Urinary bladder (tissue), 4 donors: Measurements from ENCODE around the gene CAPN5. TPM values are rescaled to one million over a fixed set of nuclear protein-coding genes. Genes with fewer than 3 reads are reported as not detected.

ENCODE experiments used
- DNase-seq: peaks from one replicate; pipeline ENCODE4 v3.0.0-alpha.2; 2015; ENCODE audit errors: extremely low spot score
- H3K27ac ChIP-seq: one replicate; pipeline ENCODE4 v1.5.1; 2013; ENCODE audit warnings: low read depth, mild to moderate bottlenecking, moderate library complexity
- H3K36me3 ChIP-seq: one replicate; pipeline ENCODE4 v1.6.1; 2013; ENCODE audit warnings: mild to moderate bottlenecking, moderate library complexity; ENCODE audit not compliant: insufficient read depth
- H3K4me1 ChIP-seq: one replicate; pipeline ENCODE4 v1.6.1; 2013; ENCODE audit warnings: mild to moderate bottlenecking, moderate library complexity; ENCODE audit not compliant: insufficient read depth
- H3K4me3 ChIP-seq: one replicate; pipeline ENCODE4 v1.5.1; 2013; ENCODE audit warnings: low read depth, low read length
- WGBS: extraction: QIAGEN DNeasy Blood & Tissue Kit; methylation state at CpG from one replicate; pipeline ENCODE4 v1.1.7; 2013; 5-methylcytosine and 5-hydroxymethylcytosine counted together
- polyA plus RNA-seq: library from polyadenylated mRNA; stranded (reverse); fragments of 200-250 nt; gene quantifications from one replicate; pipeline ENCODE4 v1.2.3, GENCODE V29; 2013
- total RNA-seq: library from RNA; depleted of rRNA; stranded (reverse); fragments of >200 nt; gene quantifications from one replicate; pipeline ENCODE4 v1.2.3, GENCODE V29; 2014
- donor health status: healthy with polysubstance abuse.
- donor health status: healthy.

Gene CAPN5
- total and polyA plus RNA-seq, 2 donors: 14.8 to 17.8 TPM

DNA sequence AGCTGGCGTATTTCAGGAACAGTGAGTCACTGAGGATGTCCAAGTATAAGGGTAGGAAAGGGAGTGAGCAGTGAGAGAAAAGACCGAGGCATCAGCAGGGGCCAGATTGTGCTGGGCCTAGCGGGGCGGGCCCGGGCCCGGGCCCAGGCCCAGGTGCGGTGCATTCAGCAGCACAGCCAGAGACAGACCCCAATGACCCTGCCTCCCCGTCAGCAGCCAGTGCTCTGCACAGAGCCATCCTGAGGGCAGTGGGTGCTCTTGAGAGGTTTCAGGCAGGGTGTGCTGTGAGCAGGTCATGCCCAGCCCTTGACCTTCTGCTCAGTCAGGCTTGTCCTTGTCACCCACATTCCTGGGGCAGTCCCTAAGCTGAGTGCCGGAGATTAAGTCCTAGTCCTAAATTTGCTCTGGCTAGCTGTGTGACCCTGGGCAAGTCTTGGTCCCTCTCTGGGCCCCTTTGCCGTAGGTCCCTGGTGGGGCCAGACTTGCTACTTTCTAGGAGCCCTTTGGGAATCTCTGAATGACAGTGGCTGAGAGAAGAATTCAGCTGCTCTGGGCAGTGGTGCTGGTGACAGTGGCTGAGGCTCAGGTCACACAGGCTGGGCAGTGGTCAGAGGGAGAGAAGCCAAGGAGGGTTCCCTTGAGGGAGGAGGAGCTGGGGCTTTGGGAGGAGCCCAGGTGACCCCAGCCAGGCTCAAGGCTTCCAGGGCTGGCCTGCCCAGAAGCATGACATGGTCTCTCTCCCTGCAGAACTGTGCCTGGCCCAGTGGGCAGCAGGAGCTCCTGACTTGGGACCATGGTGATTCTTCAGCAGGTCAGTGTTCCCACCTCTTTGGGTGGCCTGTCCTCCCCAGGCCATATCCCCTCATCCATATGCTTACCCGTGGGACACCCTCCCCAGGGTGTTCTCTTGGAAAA is 63.3 kb downstream of the CAPN5 start:
- no peak for DNase-seq
- Histone ChIP-seq H3K4me1 (no peaks in the 10 kb centered on the region), H3K4me3 (no peak overlapping the region), H3K36me3 (no peaks in the 10 kb centered on the region), H3K27ac (no peak overlapping the region)
- WGBS: 96% methylated on average over 11 of the region's 11 CpGs

DNA sequence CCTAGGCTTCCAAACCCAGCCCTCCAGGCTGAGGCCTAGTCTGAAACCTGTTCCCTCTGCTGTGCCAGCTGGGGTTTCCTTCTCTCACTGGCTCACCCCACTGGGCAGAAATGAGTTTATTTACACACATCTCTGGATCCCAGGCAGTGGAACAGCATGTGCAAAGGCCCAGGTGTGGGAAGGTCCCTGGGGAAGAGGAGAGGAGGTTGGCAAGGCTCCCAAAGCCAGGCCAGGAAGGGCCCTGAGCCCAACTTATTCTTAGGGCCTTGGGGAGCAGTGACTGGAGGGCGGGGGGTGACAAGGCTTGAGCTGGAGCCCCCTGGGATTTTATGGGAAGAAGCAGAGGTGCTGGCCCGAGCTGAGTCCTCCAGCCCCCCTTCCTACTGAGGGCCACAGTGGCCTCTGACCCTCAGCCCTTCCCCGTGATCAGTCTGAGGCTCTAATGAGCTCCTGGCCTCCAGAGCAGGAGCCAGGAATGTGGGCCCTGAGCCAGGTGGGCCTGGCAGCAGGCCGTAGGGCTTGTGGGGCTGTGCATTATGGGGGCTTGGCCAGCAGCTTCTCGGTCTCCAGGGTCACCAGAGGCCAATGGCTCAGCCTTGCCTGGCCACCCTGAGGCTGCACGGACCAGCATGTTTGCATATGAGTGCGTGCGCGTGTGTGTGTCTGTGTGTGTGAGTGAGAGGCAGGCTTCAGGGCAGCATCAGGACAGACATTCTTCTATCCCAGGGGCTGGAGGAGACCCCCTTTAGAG is 64.2 kb downstream of the CAPN5 start:
- Histone ChIP-seq H3K36me3 (no peaks in the 10 kb centered on the region), H3K4me3 (no peak overlapping the region), H3K27ac (no peak overlapping the region), H3K4me1 (no peaks in the 10 kb centered on the region)
- DNase-seq: no peak
- 57% methylated on average over 9 of the region's 9 CpGs for WGBS

DNA sequence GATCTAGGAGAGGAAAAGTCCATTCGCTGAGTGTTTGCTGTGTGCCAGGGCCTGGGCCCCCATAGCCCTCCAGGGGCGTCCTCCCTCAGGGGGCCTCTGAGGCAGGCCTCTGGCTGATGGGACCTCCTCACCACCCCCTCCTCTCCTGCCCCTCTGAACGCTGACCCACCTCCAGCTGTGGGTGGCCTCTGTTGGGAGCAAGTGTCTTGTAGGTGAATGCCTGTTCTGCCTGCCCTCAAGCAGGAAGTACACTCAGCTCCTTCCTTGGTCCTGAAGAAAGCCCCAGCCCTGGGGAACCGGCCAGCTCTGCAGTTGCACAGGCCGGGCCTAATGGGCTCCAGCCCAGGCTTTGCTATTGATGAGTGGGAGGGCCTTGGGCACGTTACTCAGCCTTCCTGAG is 64.8 kb downstream of the CAPN5 start:
- Histone ChIP-seq H3K27ac (no peak overlapping the region), H3K4me1 (no peaks in the 10 kb centered on the region), H3K36me3 (no peaks in the 10 kb centered on the region), H3K4me3 (no peak overlapping the region)
- 77% methylated on average over 6 of the region's 6 CpGs for WGBS
- DNase-seq: no peak

DNA sequence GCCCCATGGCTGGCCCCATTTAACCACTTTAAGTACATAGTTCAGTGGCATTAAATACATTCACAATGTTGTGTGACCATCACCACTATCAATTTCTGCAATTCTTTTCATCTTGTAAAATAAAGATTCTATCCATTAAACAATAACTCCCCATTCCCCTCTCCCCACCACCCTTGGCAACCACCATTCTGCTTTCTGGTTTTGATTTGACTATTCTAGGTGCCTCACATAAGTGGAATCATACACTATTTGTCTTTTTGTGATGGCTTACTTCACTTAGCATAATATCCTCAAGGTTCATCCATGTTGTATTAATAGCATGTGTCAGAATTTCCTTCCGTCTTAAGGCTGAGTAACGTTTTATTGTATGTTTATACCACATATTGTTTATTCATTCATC is 68.3 kb downstream of the CAPN5 start:
- no peaks in the 10 kb centered on the region for H3K36me3 ChIP-seq
- no peak for DNase-seq
- no peak overlapping the region for H3K27ac ChIP-seq
- H3K4me3 ChIP-seq: no peak overlapping the region
- 14% methylated on average over 2 of the region's 2 CpGs for WGBS
- no peaks in the 10 kb centered on the region for H3K4me1 ChIP-seq

DNA sequence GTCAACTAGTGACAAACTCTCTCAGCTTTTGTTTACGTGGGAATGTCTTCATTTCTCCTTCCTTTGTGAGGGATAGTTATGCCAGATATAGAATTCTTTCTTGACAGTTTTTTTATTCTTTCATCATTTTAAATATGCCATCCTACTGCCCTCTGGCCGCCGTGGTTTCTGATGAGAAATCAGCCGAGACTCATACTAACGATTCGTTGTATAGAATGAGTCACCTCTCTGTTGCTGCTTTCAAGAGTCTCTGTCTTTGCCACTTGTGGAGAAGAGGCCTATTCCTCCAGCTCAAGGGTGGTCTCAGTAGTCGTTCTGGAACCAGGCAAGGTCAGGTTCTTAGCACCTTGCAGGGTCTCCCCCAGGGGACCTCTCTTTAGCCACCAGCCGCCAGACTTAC is 69.3 kb downstream of the CAPN5 start:
- Histone ChIP-seq H3K4me3 (no peak overlapping the region), H3K4me1 (no peaks in the 10 kb centered on the region), H3K27ac (no peak overlapping the region), H3K36me3 (no peaks in the 10 kb centered on the region)
- 85% methylated on average over 8 of the region's 8 CpGs for WGBS
- DNase-seq: no peak

DNA sequence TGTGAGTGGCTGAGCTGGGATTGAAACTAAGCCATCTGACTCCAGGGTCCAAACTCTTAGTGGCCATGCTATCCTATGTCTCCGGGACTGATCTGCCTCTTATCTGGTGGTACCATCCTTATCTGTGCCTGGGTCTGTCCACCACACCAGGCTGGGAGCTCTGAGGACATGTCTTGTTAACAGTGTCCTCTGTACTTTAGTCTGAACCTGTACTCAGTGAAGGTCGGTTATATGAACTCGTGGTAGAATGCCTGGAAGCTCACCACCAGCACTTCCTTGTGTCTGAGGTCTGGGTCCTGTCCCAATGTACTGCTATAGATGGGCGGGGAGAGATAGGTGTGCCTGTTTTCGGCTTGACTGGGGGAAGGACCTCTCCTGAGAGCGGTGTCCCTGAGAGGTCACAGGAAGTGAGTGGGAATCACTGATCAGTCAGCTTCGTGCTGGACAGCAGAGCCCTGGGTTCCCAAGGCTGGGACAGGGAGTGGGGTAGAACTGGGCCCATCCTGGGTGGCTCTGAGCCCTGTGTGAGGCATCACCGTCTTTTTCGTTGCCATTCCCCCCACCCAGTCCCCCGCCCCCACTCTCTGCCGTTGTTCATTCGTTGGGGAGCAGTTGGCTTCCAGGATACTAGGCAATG is 70.1 kb downstream of the CAPN5 start:
- WGBS: 78% methylated on average over 12 of the region's 12 CpGs
- DNase-seq: no peak
- no peaks in the 10 kb centered on the region for H3K4me1 ChIP-seq
- H3K27ac ChIP-seq: no peak overlapping the region
- no peak overlapping the region for H3K4me3 ChIP-seq
- no peaks in the 10 kb centered on the region for H3K36me3 ChIP-seq

DNA sequence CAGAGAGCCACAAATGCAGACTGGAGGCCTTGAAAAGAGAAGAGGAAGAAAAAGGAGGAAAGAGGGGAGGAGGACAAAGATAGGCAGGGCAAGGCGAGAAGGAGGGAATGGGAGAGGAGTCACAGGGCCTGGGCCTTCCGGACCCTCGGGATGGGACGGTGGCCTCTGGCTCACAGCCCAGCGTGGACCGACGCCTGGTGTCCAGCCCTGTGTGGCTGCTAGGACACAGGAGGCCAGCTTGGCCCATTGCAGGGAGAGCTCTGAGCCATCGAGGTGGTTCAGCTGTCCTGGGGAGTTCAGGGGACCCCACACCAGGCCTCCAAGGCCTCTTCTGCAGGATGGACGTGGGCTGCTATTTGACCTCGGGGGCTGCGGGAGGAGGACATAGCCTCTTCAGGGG is 70.7 kb downstream of the CAPN5 start:
- Histone ChIP-seq H3K4me3 (no peak overlapping the region), H3K27ac (no peak overlapping the region), H3K4me1 (no peaks in the 10 kb centered on the region), H3K36me3 (no peaks in the 10 kb centered on the region)
- DNase-seq: no peak
- WGBS: 80% methylated on average over 11 of the region's 11 CpGs

DNA sequence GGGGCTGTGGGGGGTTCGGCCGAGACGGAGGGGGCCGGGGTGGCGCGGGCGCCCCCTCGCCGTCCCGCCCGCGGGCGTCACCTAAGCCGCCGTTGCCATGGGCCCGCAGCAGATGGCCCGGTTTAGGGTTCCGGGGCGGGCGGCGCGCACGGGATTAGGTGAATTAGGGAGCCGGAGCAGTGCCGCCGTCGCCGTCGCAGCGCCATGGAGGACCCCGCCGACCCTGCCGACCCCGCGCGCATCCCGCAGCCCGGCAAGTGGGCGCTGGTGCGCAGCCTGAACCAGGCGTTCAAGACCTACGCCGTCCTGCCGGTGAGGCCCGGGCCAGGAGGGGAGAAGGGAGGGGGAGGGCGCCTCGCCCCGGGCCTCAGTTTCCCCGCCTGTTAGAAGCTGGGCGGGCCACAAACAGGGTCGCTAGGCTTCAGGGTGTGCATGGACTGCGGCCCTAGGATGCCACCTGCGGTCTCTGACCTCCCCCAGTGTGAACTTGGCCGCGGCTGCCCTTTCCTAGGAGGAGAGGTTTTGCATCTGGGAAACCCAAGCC is 71.4 kb downstream of the CAPN5 start:
- H3K36me3 ChIP-seq: no peaks in the 10 kb centered on the region
- WGBS: 23% methylated on average over 55 of the region's 55 CpGs
- no peaks in the 10 kb centered on the region for H3K4me1 ChIP-seq
- no peak for DNase-seq
- no peak overlapping the region for H3K27ac ChIP-seq
- peak overlapping the region; percentile 3 for H3K4me3 ChIP-seq

DNA sequence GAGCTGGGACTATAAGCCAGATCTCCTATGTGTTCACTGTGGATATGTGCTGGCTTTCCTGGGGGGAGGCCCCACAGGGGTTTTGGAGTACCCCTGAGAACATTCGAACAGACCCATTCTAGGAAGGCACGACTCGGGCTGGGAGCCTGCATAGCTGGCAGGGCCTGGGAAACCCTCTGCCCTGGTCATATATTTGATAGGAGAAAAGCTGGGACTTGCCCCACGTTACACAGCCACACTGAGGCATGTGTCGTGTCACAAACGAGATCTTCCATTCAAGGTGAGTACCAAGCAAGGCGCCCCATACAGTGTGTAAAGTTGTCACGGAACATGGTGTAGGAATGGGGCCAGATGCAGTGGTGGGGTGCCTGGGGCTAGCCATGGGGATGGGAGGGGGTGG is 72.4 kb downstream of the CAPN5 start:
- no peaks in the 10 kb centered on the region for H3K36me3 ChIP-seq
- WGBS: 96% methylated on average over 8 of the region's 8 CpGs

DNA sequence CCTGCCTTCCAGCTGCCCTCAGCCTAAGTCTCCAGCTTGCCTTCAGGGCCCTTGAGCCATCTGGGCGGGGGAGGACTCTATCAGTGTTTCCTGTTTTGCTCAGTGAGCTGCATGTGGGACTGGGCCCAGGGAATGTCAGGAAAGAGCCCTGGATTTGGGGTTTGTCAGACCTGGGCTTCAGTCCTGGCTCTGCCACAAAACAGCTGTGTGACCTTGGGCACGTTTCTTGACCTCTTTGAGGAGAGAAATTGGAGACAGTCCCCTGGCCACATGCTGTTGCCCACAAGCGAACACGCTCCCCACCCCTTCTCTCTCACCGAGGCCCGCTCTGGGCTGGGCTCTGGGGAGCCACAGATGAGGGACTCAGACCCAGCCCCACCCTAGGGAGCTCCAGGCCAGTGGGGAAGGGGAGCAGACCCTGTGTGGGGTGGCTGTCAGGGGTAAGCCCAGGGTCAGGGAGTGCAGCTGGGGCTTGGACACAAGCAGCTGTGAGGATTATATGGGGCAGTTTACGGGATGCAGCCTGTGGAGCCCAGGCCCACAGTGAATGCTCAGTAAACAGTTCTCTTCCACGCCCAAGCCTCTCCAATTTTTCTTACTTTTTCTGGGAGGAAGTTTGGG is 73.6 kb downstream of the CAPN5 start:
- 62% methylated on average over 8 of the region's 8 CpGs for WGBS
- Histone ChIP-seq H3K4me1 (no peaks in the 10 kb centered on the region), H3K4me3 (no peak overlapping the region), H3K36me3 (no peaks in the 10 kb centered on the region), H3K27ac (peak overlapping the region; percentile 29)
- no peak for DNase-seq

More for the DNA sequence above, 72.4 kb downstream of the CAPN5 start:
- Histone ChIP-seq H3K27ac (no peak overlapping the region), H3K4me1 (no peaks in the 10 kb centered on the region), H3K4me3 (no peak overlapping the region)
- no peak for DNase-seq

DNA sequence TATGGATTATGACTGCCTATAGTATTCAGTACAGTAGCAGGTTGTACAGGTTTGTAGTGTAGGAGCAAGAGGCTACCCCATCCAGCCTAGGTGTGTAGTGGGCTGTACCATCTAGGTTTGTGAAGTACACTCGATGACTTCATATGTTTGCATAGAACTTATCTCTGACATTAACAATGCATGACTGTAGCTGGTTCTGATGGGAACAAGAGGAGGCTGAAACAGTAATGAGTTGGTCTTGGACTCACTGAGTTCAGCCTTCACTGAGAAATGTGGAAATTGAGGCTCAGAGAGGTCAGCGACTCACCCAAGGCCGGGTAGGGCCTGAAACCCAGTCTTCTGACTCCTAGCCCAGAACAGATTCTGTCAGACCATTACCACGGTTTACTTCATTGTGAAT is 74.3 kb downstream of the CAPN5 start:
- WGBS: 81% methylated on average over 4 of the region's 4 CpGs

DNA sequence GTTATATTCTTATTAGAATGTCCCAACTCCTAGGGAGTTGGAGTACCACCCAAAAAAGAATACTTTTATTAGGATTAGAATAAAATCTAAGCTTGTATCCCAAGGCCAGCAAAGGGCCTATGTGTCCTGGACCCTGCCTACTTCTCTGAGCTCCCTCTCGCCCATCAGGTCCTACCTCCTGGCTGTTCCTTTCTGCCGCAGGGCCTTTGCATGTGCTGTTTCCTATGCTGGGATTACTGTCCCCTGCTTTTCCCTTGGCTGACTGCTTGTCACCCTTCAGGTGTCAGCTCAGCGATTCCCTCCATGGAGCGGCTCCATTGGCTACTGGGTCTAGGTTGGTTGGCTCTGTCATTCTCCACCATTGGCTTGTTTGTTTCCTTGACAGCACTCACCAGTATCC is 74.7 kb downstream of the CAPN5 start:
- no peak for DNase-seq
- H3K36me3 ChIP-seq: no peaks in the 10 kb centered on the region
- H3K27ac ChIP-seq: no peak overlapping the region
- H3K4me1 ChIP-seq: no peaks in the 10 kb centered on the region
- H3K4me3 ChIP-seq: no peak overlapping the region
- WGBS: 98% methylated on average over 4 of the region's 4 CpGs

More for the DNA sequence above, 74.3 kb downstream of the CAPN5 start:
- Histone ChIP-seq H3K4me1 (no peaks in the 10 kb centered on the region), H3K27ac (no peak overlapping the region), H3K36me3 (no peaks in the 10 kb centered on the region), H3K4me3 (no peak overlapping the region)
- no peak for DNase-seq
